GM21423 (cell line): Measurements from ENCODE around the gene PMF1.
A peak's percentile ranks its signal among the peaks of the same experiment; 100 is the strongest.

Experiments
- ATAC-seq: cut with Tn5 transposase; IDR thresholded peaks from one replicate; pipeline ENCODE4 v1.9.1; 2021; ENCODE audit warnings: mild to moderate bottlenecking, moderate library complexity; ENCODE audit not compliant: unreplicated experiment

The PMF1 gene

GRCh38 chr1:156262461-156263287 lies 49.9 kb downstream of the PMF1 start:
- no peak for ATAC-seq

GRCh38 chr1:156263288-156263655 lies 50.5 kb downstream of the PMF1 start:
- no peak for ATAC-seq

- no peak for ATAC-seq
These were observed 53.2 kb downstream of the PMF1 start for GRCh38 chr1:156266051-156266450.

GRCh38 chr1:156268336-156268735 lies 55.5 kb downstream of the PMF1 start:
- ATAC-seq, result no peak

GRCh38 chr1:156270314-156270713 lies 57.5 kb downstream of the PMF1 start:
- no peak for ATAC-seq

- ATAC-seq, result no peak
These were observed 63.7 kb downstream of the PMF1 start for GRCh38 chr1:156276532-156276931.

GRCh38 chr1:156276966-156277381 lies 64.2 kb downstream of the PMF1 start:
- ATAC-seq, result no peak

- no peak for ATAC-seq
These were observed 67.0 kb downstream of the PMF1 start for GRCh38 chr1:156279837-156280236.

GRCh38 chr1:156281281-156281680 lies 68.5 kb downstream of the PMF1 start:
- ATAC-seq, result peak; percentile 39

GRCh38 chr1:156281693-156282478 lies 69.1 kb downstream of the PMF1 start:
- ATAC-seq, result no peak

- ATAC-seq, result peak; percentile 84
These were observed 69.8 kb downstream of the PMF1 start, which contains the start of gene SMG5 for GRCh38 chr1:156282479-156283222. SMG5 (minus strand) TSS chr1:156282825; CDS start chr1:156282680, 145 bp downstream.

GRCh38 chr1:156283521-156283920 lies 70.7 kb downstream of the PMF1 start:
- ATAC-seq, result no peak

GRCh38 chr1:156284112-156284511 lies 71.3 kb downstream of the PMF1 start, which contains the start of gene TMEM79:
TMEM79 (plus strand) TSS chr1:156284325; CDS start chr1:156285227, 902 bp downstream.
- no peak for ATAC-seq

- no peak for ATAC-seq
These were observed 72.0 kb downstream of the PMF1 start for GRCh38 chr1:156284757-156285156.

GRCh38 chr1:156285437-156285836 lies 72.6 kb downstream of the PMF1 start:
- no peak for ATAC-seq

- no peak for ATAC-seq
These were observed 73.3 kb downstream of the PMF1 start for GRCh38 chr1:156286061-156286460.
